DOHH2 (cell line): ENCODE results near the gene GPR78.

ENCODE experiments used
- EZH2phosphoT487 ChIP-seq: fragments of 200-600 bp; sonication (generic); IDR thresholded peaks from 2 replicates; pipeline ENCODE4 v1.6.1; 2017; ENCODE audit warnings: borderline replicate concordance, mild to moderate bottlenecking, antibody characterized with exemption, low read length, moderate library complexity, mixed read lengths
- TF ChIP-seq, protein P1 (sequence below): fragments of 200-600 bp; sonication (generic); IDR thresholded peaks from one replicate; pipeline ENCODE4 v1.5.1; 2014; ENCODE audit warnings: antibody characterized with exemption, mild to moderate bottlenecking, low read depth, low read length; ENCODE audit not compliant: poor library complexity, severe bottlenecking

DNA sequence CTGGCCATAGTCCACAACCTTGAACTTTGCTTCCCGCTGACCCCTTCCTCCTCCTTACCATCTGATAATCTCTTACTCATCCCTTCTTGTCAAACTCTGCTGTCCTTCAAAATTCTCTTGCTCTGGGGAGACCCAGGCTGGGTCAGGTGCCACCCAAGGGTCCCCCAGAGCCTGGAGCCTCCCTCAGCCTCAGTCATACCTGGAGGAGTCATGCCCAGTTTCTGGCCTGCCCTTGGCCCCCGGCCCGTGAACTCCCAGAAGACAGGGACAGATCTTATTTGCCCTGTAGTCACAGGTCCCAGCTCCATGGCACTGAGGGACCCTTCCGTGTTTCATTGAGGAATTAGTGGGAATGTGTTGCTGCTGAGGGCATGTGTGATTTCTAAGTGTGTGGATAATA is 4.7 kb upstream of the GPR78 start:
- TF ChIP-seq, protein P1, sequence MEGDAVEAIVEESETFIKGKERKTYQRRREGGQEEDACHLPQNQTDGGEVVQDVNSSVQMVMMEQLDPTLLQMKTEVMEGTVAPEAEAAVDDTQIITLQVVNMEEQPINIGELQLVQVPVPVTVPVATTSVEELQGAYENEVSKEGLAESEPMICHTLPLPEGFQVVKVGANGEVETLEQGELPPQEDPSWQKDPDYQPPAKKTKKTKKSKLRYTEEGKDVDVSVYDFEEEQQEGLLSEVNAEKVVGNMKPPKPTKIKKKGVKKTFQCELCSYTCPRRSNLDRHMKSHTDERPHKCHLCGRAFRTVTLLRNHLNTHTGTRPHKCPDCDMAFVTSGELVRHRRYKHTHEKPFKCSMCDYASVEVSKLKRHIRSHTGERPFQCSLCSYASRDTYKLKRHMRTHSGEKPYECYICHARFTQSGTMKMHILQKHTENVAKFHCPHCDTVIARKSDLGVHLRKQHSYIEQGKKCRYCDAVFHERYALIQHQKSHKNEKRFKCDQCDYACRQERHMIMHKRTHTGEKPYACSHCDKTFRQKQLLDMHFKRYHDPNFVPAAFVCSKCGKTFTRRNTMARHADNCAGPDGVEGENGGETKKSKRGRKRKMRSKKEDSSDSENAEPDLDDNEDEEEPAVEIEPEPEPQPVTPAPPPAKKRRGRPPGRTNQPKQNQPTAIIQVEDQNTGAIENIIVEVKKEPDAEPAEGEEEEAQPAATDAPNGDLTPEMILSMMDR, result no peak
- no peak for TF ChIP-seq EZH2phosphoT487
